ENCODE results near the gene CDAN1.
"Not testable (repeated sequence)": the region's sequence is repeated elsewhere in the genome, so short reads cannot be mapped to it uniquely, and the experiment has no call there.

CDAN1 gene

GRCh38 chr15:42736793-42737528, at the start of gene CDAN1:
TSS of gene CDAN1 (minus strand) at chr15:42737128. CDS start at chr15:42737102, 26 bp downstream.
- DNase-seq: peak; percentile 84

GRCh38 chr15:42785569-42785968, 48.6 kb upstream of the CDAN1 start:
- no peak for DNase-seq

GRCh38 chr15:42784705-42785104, 47.8 kb upstream of the CDAN1 start:
- no peak for DNase-seq

- DNase-seq: no peak
Observed at GRCh38 chr15:42782716-42783115, 45.8 kb upstream of the CDAN1 start.

GRCh38 chr15:42775416-42775815, 38.5 kb upstream of the CDAN1 start:
- DNase-seq: no peak

- no peak for DNase-seq
Observed at GRCh38 chr15:42772901-42773300, 36.0 kb upstream of the CDAN1 start.

- DNase-seq: no peak
Observed at GRCh38 chr15:42772144-42772543, 35.2 kb upstream of the CDAN1 start.

GRCh38 chr15:42766109-42766508, 29.2 kb upstream of the CDAN1 start:
- DNase-seq: not testable (repeated sequence)

- peak; percentile 76 for DNase-seq
Observed at GRCh38 chr15:42764154-42764731, 27.3 kb upstream of the CDAN1 start.

- DNase-seq: not testable (repeated sequence)
Observed at GRCh38 chr15:42761813-42762212, 24.9 kb upstream of the CDAN1 start.

GRCh38 chr15:42760759-42761158, 23.8 kb upstream of the CDAN1 start:
- DNase-seq: no peak

GRCh38 chr15:42759093-42759492, 22.2 kb upstream of the CDAN1 start:
- DNase-seq: peak; percentile 46

- DNase-seq: no peak
Observed at GRCh38 chr15:42750306-42750705, 13.4 kb upstream of the CDAN1 start.

- peak; percentile 4 for DNase-seq
Observed at GRCh38 chr15:42749266-42749665, 12.3 kb upstream of the CDAN1 start.

- no peak for DNase-seq
Observed at GRCh38 chr15:42744195-42744594, 7.3 kb upstream of the CDAN1 start.

GRCh38 chr15:42742149-42742548, 5.2 kb upstream of the CDAN1 start:
- no peak for DNase-seq

GRCh38 chr15:42741710-42742109, 4.8 kb upstream of the CDAN1 start:
- DNase-seq: no peak

GRCh38 chr15:42737529-42738328, 801 bp upstream of the CDAN1 start:
- peak; percentile 56 for DNase-seq

- DNase-seq: peak; percentile 49
Observed at GRCh38 chr15:42736178-42736792, 643 bp downstream of the CDAN1 start.

GRCh38 chr15:42735382-42736165, 1.4 kb downstream of the CDAN1 start:
- no peak for DNase-seq

GRCh38 chr15:42734076-42734672, 2.8 kb downstream of the CDAN1 start:
- DNase-seq: no peak

- DNase-seq: no peak
Observed at GRCh38 chr15:42733027-42733426, 3.9 kb downstream of the CDAN1 start.
